ENCODE results near the gene C4orf50. TPM values are rescaled to one million over a fixed set of nuclear protein-coding genes. Genes with fewer than 3 reads are reported as not detected.

C4orf50 gene
- total and polyA plus RNA-seq, 4 donors, result under 0.01 to 0.17 TPM; not detected in 2

- Histone ChIP-seq H3K9ac (ENCODE audit: low read depth in 1 of 2, low read length in 2 of 2) (no peak overlapping the region), H3K27ac (ENCODE audit: low read depth in 1 of 2, low read length in 2 of 2) (no peak overlapping the region), H3K4me1 (ENCODE audit: control insufficient read depth in 4 of 4, insufficient read depth in 4 of 4, low read length in 3 of 4) (no peaks in the 10 kb centered on the region), H3K27me3 (ENCODE audit: control insufficient read depth in 4 of 4, insufficient read depth in 4 of 4, low read length in 3 of 4) (peaks cover 0 to 8% (median 6%) of the 10 kb centered on the region in 4 donors), H3K36me3 (ENCODE audit: control insufficient read depth in 4 of 4, insufficient read depth in 3 of 4, low read depth in 1 of 4, low read length in 3 of 4) (no peaks in the 10 kb centered on the region), H3K4me3 (ENCODE audit: low read depth in 1 of 3, low read length in 3 of 3) (no peak overlapping the region), H3K9me3 (ENCODE audit: control insufficient read depth in 4 of 4, low read length in 3 of 4) (no peaks in the 10 kb centered on the region)
- DNase-seq (ENCODE audit: low spot score), result no peak
- 80% methylated on average over 6 of the region's 6 CpGs for WGBS
- no peak for TF ChIP-seq RAD21 (IDR thresholded peaks at IDR 0.05)
- TF ChIP-seq JUND (IDR thresholded peaks at IDR 0.05), result no peak
- TF ChIP-seq HNF4A (conservative IDR thresholded peaks at IDR 0.05), result no peak
- TF ChIP-seq HNF4G (IDR thresholded peaks at IDR 0.05), result no peak
Observed at GRCh38 chr4:5976431-5976830, 41.8 kb downstream of the C4orf50 start.

- WGBS, result 76% methylated on average over 15 of the region's 15 CpGs
- Histone ChIP-seq H3K9me3 (ENCODE audit: control insufficient read depth in 4 of 4, low read length in 3 of 4) (no peaks in the 10 kb centered on the region), H3K4me3 (ENCODE audit: low read depth in 1 of 3, low read length in 3 of 3) (no peak overlapping the region), H3K36me3 (ENCODE audit: control insufficient read depth in 4 of 4, insufficient read depth in 3 of 4, low read depth in 1 of 4, low read length in 3 of 4) (no peaks in the 10 kb centered on the region), H3K4me1 (ENCODE audit: control insufficient read depth in 4 of 4, insufficient read depth in 4 of 4, low read length in 3 of 4) (no peaks in the 10 kb centered on the region), H3K27me3 (ENCODE audit: control insufficient read depth in 4 of 4, insufficient read depth in 4 of 4, low read length in 3 of 4) (peaks cover 0 to 8% (median 3%) of the 10 kb centered on the region in 4 donors), H3K9ac (ENCODE audit: low read depth in 1 of 2, low read length in 2 of 2) (no peak overlapping the region), H3K27ac (ENCODE audit: low read depth in 1 of 2, low read length in 2 of 2) (no peak overlapping the region)
- no peak for TF ChIP-seq NR2F2 (IDR thresholded peaks at IDR 0.05)
- TF ChIP-seq HNF4A (conservative IDR thresholded peaks at IDR 0.05), result no peak
- TF ChIP-seq FOXA1 (IDR thresholded peaks at IDR 0.05), result no peak
- TF ChIP-seq GABPA (IDR thresholded peaks at IDR 0.05 in 1 of 2, conservative IDR thresholded peaks at IDR 0.05 in 1 of 2), result no peak
- TF ChIP-seq ATF3 (IDR thresholded peaks at IDR 0.05), result no peak
- TF ChIP-seq YY1 (IDR thresholded peaks at IDR 0.05), result no peak
- TF ChIP-seq ZBTB33 (IDR thresholded peaks at IDR 0.05), result no peak
- no peak for TF ChIP-seq REST (IDR thresholded peaks at IDR 0.05)
- no peak for TF ChIP-seq FOXA2 (IDR thresholded peaks at IDR 0.05)
- TF ChIP-seq RAD21 (IDR thresholded peaks at IDR 0.05), result no peak
- TF ChIP-seq TAF1 (conservative IDR thresholded peaks at IDR 0.05), result no peak
- TF ChIP-seq RXRA (IDR thresholded peaks at IDR 0.05), result no peak
- no peak for DNase-seq (ENCODE audit: low spot score)
Observed at GRCh38 chr4:5974321-5974720, 43.9 kb downstream of the C4orf50 start.
